Fibroblast of lung (primary cell): Measurements from ENCODE around the gene GPR143.

Experiments used
- CTCF ChIP-seq, 2 donors: IDR thresholded peaks in 1 of 2; conservative IDR thresholded peaks in 1 of 2; 1 replicate in 1 of 2; 2 replicates in 1 of 2; pipeline ENCODE4 v1.5.1; 2011 to 2012; ENCODE audit warnings: low read length in 2 of 2, control low read depth in 1 of 2, inconsistent platforms in 1 of 2, low read depth in 1 of 2, mild to moderate bottlenecking in 1 of 2
- EZH2 ChIP-seq: IDR thresholded peaks from 2 replicates; pipeline ENCODE4 v1.5.1; 2012; ENCODE audit warnings: low read length, control low read depth, mild to moderate bottlenecking; ENCODE audit errors: missing control alignments

GRCh38 chrX:9781941-9782340 is 16.3 kb upstream of the GPR143 start:
- TF ChIP-seq CTCF (conservative IDR thresholded peaks at IDR 0.05 in 1 of 2, IDR thresholded peaks at IDR 0.05 in 1 of 2; ENCODE audit: low read depth in 1 of 2, low read length in 2 of 2) (no peak), EZH2 (no peak)
